NCI-H1048 (cell line): ENCODE data around the gene HSD17B12.
"Not testable (repeated sequence)": the region's sequence is repeated elsewhere in the genome, so short reads cannot be mapped to it uniquely, and the experiment has no call there.

Source experiments
- DNase-seq: peaks from one replicate; lab custom pipeline; 2025; lab: John Stamatoyannopoulos, UW

HSD17B12 gene

DNA sequence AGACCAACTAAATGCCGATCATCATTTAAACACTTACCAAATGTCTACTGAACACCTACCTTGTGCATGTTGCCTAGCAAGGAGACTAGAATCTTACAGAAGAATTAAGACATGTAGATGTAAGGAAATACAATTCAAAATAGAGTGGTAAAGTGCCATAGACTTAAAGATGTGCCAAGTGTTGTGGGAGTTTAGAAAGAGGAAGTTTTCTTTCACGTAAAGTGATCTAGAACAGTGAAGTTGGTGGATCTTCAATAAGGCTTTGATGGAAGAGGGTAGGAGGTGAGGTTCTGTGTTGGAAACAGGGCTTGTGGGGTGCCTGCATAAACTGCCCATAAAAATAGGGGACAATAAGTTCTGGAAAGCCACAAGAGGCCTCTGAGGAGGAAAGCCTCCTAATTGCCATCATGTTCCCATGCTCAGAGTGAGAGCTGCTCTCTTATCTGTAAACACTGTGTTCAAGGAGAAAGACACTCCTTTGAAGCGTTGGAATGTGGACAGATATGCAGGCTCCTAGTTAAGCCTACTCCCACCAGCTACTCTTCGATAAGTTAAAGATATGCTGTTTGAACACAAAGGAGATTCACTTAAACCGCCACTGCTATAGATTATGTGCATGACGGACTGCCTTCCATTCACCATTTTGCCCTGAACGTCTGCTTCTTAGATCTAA lies 66.7 kb downstream of the HSD17B12 start:
- DNase-seq = no peak

- DNase-seq = no peak
These were observed 67.6 kb downstream of the HSD17B12 start for GRCh38 chr11:43748095-43748494.

DNA sequence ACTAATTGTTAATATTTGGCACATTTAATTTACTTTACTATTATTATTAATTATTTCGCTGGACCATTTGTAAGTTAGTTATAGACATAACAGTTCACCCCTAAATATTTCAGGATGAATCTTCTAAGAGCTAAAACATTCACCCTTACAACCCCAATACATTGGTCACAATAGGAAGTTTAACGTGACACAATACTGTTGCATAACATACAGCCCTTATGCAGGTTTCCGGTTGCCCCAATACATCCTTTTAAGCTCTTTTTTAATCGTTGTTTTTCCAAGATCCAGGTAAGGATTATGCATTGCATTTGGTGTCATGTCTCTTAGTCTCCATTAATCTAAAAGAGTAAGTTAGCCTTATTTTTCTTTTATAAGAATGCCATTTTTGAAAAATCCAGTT lies 71.2 kb downstream of the HSD17B12 start:
- DNase-seq = no peak

DNA sequence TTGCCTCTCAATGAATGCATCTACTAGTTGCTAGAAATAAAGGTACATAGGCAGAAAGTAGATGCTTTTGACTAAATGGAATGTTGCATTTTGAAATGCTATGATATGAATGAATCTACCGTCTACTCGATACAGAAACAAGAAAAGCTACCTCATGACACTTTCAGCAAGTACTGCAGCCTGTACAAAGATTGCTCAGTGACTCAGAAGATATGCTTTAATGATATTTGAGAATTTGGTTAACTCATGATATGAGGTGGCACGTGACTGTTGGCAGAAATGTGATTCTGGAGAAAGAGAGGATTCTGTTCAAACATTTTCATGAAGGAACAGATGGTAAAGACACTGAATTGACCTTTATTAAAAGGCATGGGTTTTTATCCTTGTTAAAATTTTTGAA lies 76.0 kb downstream of the HSD17B12 start:
- DNase-seq = no peak

GRCh38 chr11:43758927-43759326 lies 78.4 kb downstream of the HSD17B12 start:
- DNase-seq = no peak

DNA sequence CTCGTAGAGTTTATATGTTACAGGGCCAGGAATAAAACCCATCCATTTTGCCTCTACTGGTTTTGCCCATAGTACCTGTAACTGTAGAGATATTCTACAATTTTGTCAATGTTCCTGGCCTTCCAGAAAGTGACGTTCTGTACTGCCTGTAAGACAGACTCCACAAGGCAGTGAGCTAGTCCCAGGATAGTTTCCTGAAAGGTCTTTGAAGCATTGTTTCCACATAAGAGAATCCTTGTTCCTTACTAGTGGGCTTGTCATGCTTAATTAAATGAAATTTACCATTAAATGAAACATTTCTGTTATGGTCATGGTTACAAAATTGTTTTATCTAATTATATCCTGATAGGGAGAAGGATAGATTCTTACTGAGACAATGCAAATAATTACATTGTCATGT lies 80.4 kb downstream of the HSD17B12 start:
- no peak for DNase-seq

DNA sequence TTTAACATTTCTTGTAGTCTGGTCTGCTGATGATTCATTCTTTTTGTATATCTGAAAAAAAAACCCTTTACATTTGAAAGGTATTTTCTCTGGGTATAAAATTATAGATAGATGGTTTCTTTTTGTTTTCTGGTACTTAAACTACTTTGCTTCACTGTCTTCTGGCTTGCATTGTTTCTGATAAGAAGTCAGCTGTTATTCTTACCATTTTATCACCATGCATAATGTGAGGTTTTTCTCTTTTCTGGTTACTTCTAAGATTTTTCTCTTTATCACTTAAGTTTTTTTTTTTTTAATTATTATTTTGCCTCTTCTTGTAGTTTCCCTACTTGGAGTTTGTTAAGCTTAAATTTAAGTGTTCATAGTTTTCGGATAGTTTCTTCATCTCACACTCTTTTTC lies 84.7 kb downstream of the HSD17B12 start:
- DNase-seq = no peak

- not testable (repeated sequence) for DNase-seq
These were observed 88.1 kb downstream of the HSD17B12 start for GRCh38 chr11:43768654-43769053.

- DNase-seq = no peak
These were observed 89.6 kb downstream of the HSD17B12 start for GRCh38 chr11:43770173-43770572.

GRCh38 chr11:43772733-43773132 lies 92.2 kb downstream of the HSD17B12 start:
- DNase-seq = no peak

DNA sequence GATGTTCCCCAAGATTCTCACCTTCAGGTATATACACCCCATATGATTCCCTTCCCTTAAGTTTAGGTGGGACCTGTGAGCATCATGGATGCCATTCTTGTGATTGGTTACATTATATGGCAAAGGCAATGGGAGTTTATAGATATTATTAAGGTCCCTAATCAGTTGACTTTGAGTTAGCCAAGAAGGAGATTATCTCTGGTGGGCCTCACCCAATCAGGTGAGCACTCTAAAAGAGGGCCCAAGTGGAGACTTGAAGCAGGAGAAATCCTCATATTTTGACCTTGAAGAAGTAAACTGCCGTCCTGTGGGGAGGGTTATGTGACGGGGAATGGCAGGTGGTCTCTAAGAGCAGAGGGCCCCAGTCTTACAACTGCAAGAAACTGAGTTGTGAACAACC lies 94.2 kb downstream of the HSD17B12 start:
- DNase-seq = no peak

- DNase-seq = no peak
These were observed 98.8 kb downstream of the HSD17B12 start for GRCh38 chr11:43779306-43779705.

DNA sequence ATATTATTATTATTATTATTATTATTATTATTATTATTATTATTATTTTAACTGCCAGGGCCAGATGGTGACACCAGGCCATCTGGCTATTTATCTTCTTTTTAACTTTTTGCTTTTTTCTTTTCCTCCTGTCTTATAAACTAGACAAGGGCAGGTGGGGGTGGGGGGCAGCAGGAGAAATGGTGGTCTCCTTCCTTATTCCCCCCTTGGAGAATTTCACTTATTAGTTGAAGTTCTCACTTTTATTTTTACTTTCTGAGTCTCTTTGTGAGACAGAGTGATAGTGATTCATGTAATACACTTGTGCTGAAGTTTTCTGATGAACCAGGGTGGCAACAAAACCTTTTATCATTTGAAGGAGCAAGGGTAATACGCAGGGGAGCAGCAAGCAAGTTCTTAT lies 103.8 kb downstream of the HSD17B12 start:
- no peak for DNase-seq

DNA sequence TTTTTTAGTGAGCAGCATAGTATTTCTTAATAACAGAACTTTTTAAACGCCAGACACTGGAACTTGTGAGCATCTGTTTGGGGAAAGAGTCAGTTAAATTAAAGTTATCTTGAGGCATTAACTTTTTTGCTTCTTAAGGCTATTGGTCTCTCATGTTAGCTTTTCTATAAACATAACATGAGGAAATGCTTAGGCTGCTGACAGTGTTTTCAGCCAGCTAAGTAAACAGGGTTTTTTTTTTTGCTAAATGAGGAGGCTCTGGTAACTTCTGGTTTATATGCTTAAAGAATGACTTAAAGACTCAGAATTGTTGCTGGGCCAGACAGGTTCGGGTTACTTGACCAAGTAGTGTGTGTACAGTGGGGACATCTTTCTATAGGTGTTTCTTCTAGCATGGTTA lies 104.3 kb downstream of the HSD17B12 start:
- no peak for DNase-seq

GRCh38 chr11:43785318-43785717 lies 104.8 kb downstream of the HSD17B12 start:
- DNase-seq = no peak

DNA sequence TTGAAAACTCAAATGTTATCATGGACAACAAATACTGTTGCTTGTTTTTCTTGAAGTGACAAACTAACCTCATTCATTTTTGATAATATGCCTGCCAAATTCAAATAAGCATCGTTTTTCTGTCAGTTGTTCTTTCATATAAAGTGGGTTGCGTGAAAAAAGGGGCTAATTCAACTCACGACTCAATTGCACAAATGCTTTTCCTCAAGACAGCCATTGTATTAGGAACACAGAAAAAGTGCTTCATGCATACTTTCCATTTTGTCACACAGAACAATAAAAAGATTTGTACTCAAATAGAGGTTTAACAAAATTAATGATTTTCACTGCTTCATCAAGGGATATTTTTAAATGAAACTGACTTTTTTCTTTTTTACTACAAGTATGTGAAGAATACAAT lies 105.5 kb downstream of the HSD17B12 start:
- no peak for DNase-seq

- DNase-seq = no peak
These were observed 107.3 kb downstream of the HSD17B12 start for GRCh38 chr11:43787824-43788223.

GRCh38 chr11:43788421-43788820 lies 107.9 kb downstream of the HSD17B12 start:
- DNase-seq = no peak

DNA sequence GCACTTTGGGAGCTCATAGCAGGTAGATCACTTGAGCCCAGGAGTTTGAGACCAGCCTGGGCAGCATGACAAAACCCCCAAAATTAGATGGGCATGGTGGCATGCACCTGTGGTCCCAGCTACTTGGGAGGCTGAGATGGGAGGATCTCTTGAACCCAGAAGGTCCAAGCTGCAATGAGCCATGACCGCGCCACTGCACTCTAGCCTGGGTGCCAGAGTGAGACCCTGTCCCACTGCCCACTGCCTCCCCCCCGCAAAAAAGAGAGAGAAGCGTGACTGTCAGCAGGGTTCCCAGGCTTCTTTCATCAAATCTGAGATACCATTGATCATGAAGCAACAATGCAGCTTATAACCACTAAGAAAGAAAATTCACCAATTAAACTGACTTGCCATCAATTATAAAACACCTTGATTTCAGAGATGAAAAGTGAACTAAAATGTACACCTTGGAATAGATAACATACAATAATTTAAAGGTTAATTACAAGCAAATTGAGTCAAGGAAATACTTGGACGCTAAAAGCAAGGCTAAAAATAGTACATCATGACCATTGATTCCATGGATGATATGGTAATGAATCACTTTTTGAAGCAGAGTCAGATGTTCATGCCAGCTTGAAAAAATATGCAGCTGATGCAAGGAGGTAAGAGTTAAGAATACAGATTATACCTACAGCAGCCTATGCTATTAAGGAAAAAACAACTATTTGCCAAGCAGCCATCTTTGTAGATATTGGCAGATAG lies 109.3 kb downstream of the HSD17B12 start:
- DNase-seq = no peak

DNA sequence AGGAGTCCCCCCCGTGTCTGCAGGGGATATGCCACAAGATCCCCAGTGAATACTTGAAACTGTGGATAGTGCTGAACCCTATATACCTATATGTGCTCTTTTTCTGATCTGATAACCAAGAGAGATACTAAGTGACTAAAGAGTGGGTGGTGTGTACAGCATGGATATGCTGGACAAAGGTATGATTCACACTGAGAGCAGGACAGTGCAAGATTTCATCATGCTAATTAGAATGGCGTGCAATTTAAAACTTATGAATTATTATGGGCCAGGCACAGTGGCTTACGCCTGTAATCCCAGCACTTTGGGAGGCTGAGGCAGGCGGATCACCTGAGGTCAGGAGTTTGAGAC lies 109.9 kb downstream of the HSD17B12 start:
- DNase-seq = no peak

DNA sequence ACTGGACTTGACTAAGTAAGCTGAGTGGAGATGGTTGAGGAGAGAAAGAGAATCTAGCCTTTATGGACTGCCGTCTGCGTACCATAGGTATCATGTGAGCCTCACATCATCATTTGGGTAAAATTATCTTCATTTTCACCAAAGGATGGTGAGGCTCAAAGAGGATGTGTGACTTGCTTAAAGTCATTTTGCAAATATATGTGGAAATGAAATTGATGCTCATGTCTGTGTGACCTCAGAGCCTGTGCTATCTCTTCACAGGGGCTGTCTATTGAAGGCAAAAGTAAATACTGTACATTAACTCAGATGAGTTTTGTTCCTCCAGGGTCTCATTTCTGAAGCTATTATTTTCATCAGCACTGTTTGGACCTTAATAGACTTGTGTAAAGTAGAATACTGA lies 116.8 kb downstream of the HSD17B12 start:
- DNase-seq = no peak

- DNase-seq = no peak
These were observed 117.3 kb downstream of the HSD17B12 start for GRCh38 chr11:43797866-43798265.

DNA sequence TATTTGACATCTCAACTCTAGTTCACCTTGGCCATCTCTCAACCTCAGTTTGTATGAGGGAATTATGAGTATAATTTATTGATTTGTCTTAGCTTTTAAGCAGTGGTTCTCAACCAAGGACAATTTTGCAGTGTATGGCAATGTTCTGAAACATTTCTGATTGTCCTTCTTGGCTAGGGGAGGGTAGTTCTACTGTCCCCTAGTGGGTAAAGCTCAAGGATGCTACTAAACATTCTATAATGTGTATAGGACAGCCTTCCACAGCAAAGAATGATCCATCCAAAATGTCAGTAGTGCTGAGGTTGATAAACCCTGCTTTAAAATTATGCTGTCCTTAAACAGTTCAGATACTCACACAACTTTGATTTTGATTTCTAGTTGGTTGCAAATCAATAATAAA lies 122.0 kb downstream of the HSD17B12 start:
- no peak for DNase-seq

DNA sequence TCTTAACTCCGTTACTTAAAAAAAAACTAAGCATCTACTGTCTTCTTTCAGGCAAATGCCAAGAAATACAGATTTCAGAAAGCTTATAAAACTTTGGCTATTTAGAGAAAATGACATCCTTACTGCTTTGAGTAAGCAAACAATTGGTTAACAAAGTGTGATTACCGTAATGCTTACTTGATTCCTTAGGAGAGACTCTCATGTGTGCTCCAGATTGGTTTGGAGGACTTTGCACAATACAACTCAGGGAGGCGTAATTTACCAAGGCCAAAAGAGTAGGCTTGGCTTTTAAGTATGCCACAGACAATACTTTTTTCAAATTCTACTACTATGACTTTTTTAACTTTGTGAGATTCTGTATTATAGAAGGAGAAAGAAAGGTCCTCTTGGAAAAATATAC lies 123.2 kb downstream of the HSD17B12 start:
- no peak for DNase-seq
